ENCODE results near the gene CAPZA3. TPM values are rescaled to one million over a fixed set of nuclear protein-coding genes. Genes with fewer than 3 reads are reported as not detected.
"Not testable (repeated sequence)": the region's sequence is repeated elsewhere in the genome, so short reads cannot be mapped to it uniquely, and the experiment has no call there.

CAPZA3 gene
- total RNA-seq, 1 experiment from 2014 or later: not detected

- DNase-seq (ENCODE audit: low read depth in 1 of 2, low spot score in 2 of 2): no peak
- Histone ChIP-seq H3K4me1 (replicated peaks) (no peaks in the 10 kb centered on the region), H3K27me3 (replicated peaks) (no peaks in the 10 kb centered on the region), H3K36me3 (no peaks in the 10 kb centered on the region), H3K4me3 (no peak overlapping the region), H3K27ac (no peak overlapping the region), H3K9me3 (replicated peaks) (no peaks in the 10 kb centered on the region)
Observed at GRCh38 chr12:18723752-18724151, 14.2 kb upstream of the CAPZA3 start.

DNA sequence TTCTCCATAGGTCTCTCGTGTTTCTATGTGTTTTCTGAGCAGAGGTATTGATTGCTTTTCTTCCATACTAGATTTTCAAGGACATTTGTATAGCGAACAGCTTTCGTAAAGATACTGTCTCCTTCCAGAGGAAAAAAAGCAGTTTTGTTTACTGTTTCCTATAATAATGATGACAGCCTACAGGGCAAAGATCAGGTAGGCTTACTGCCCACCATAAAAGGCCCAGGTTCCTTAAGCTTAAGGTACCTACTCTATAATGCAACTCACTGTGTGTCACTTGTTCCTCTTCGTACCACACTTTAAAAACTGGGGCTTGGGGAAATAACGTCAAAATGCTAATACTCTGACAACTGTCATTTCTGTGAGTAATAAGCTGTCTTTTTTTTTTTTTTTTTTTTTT lies 6.8 kb upstream of the CAPZA3 start:
- no peaks in the 10 kb centered on the region for H3K4me1 ChIP-seq (replicated peaks)
- no peak overlapping the region for H3K27ac ChIP-seq
- no peaks in the 10 kb centered on the region; the same call in 1 of the 2 replicates for H3K9me3 ChIP-seq (replicated peaks)
- H3K27me3 ChIP-seq (replicated peaks): no peaks in the 10 kb centered on the region
- DNase-seq (ENCODE audit: low read depth in 1 of 2, low spot score in 2 of 2): no peak
- no peak overlapping the region for H3K4me3 ChIP-seq
- no peaks in the 10 kb centered on the region for H3K36me3 ChIP-seq

DNA sequence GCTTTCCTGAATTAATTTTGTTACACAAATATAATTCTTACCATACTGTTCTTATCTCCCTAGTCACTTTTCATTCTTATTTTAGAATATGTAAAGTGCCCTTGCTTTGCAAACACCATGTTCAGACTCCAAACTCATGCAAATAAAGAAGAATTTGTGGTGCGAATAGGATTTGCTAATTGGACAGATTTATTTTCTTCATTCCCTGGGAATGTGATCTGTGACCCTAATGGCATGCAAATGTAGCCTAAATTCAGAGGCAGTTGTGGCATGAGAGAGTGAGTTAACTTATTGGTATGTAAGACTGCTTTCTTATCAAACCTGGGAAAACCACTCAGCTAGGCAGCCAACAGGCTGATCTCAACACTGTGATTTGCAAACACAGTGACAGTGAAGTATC lies 10.0 kb downstream of the CAPZA3 start:
- peak overlapping the region; percentile 36 for H3K27ac ChIP-seq
- H3K9me3 ChIP-seq (replicated peaks): no peaks in the 10 kb centered on the region
- H3K36me3 ChIP-seq: no peaks in the 10 kb centered on the region
- no peak overlapping the region for H3K4me3 ChIP-seq
- peak in 1 of 2 experiments; percentile 47 for DNase-seq (ENCODE audit: low read depth in 1 of 2, low spot score in 2 of 2)
- H3K27me3 ChIP-seq (replicated peaks): no peaks in the 10 kb centered on the region
- peaks cover 36% of the 10 kb centered on the region for H3K4me1 ChIP-seq (replicated peaks)

DNA sequence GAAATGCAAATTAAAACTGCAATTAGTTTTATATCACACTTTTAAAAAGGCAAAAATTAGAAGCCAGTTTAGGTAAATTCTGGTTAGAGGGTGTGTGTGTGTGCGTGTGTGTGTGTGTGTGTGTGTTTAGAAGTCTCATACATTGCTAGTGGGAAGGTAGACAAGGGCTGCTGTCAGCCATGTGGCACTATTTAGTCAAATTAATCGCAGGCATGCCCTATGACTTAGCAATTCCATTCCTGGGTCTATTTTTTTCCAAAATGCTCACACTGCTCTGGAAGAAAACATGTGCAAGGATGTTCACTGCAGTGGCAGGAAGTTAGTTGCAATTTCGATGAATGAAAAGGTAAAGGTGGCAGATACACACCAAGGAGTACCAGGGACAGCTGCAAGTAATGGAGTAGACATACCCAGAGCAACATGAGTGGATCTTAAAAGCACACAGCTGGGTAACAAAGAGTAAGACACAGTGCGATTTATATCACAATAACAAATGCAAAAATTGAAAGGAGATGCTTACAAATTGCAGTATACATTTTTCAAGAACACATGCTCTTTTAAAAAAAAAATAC lies 11.6 kb downstream of the CAPZA3 start:
- DNase-seq (ENCODE audit: low read depth in 1 of 2, low spot score in 2 of 2): no peak
- Histone ChIP-seq H3K27me3 (replicated peaks) (no peaks in the 10 kb centered on the region), H3K9me3 (replicated peaks) (no peaks in the 10 kb centered on the region), H3K4me1 (replicated peaks) (peaks cover 43% of the 10 kb centered on the region), H3K4me3 (no peak overlapping the region), H3K36me3 (no peaks in the 10 kb centered on the region), H3K27ac (no peak overlapping the region)

DNA sequence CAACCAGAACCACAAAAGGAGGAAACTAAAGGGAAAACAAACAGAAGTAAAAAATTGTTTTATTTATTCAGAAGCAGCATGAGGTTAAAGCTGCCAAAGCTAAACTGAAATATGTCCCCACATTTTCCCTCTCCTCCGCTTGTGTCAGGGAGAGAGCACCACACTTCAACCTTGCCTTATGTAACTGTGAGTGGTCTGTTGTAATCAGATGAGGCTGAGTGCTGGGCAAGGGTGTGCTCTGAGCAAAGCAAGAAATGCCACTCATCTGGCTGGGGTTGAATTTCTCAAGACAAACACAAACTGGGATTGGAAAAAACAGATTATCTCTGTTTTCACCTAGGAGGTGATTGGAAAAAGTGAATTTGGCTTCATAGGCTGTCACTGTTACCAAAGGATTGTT lies 12.2 kb downstream of the CAPZA3 start:
- Histone ChIP-seq H3K4me1 (replicated peaks) (peaks cover 43% of the 10 kb centered on the region), H3K27ac (no peak overlapping the region), H3K9me3 (replicated peaks) (no peaks in the 10 kb centered on the region), H3K36me3 (no peaks in the 10 kb centered on the region), H3K27me3 (replicated peaks) (no peaks in the 10 kb centered on the region), H3K4me3 (no peak overlapping the region)
- no peak for DNase-seq (ENCODE audit: low read depth in 1 of 2, low spot score in 2 of 2)

GRCh38 chr12:18751866-18752265 lies 13.9 kb downstream of the CAPZA3 start:
- H3K36me3 ChIP-seq: no peaks in the 10 kb centered on the region
- H3K9me3 ChIP-seq (replicated peaks): no peaks in the 10 kb centered on the region
- no peak overlapping the region for H3K4me3 ChIP-seq
- H3K27me3 ChIP-seq (replicated peaks): peaks cover 4% of the 10 kb centered on the region; the same call in 1 of the 2 replicates
- H3K4me1 ChIP-seq (replicated peaks): peaks cover 43% of the 10 kb centered on the region
- H3K27ac ChIP-seq: no peak overlapping the region
- no peak for DNase-seq (ENCODE audit: low read depth in 1 of 2, low spot score in 2 of 2)

DNA sequence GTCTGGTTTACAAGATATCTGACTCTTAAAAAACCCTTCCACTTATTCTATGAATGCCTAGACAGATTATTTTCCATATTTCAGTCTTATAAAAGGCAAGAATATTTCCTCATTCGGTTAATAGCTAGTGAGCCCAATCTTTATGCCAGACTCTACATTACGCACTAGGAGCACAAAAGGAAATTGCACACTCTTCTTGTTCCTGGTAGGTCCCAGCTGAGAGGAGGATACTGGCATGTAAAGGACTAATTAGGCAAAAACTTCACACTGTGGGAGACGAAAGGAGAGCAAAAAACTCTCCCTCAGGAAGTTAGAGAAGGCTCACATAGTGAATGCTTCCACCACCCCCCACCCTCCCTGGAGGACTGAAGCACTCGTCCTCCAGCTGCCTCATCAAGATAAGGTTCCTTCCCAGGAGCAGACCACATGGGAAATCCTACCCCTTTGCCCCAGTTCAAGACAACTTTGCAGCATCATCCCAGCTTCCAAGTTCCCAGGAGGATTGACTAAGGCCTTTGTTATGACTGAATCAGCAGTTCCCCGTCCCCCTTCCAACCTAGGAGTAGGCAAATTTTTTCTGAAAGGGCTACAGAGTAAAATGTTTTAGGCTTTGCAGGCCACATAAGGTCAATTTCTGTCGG lies 14.5 kb downstream of the CAPZA3 start:
- Histone ChIP-seq H3K4me3 (no peak overlapping the region), H3K27ac (no peak overlapping the region), H3K36me3 (no peaks in the 10 kb centered on the region), H3K4me1 (replicated peaks) (peaks cover 40% of the 10 kb centered on the region), H3K27me3 (replicated peaks) (peaks cover 4% of the 10 kb centered on the region; the same call in 1 of the 2 replicates), H3K9me3 (replicated peaks) (no peaks in the 10 kb centered on the region)
- DNase-seq (ENCODE audit: low read depth in 1 of 2, low spot score in 2 of 2): peak; percentile 28 to 57

DNA sequence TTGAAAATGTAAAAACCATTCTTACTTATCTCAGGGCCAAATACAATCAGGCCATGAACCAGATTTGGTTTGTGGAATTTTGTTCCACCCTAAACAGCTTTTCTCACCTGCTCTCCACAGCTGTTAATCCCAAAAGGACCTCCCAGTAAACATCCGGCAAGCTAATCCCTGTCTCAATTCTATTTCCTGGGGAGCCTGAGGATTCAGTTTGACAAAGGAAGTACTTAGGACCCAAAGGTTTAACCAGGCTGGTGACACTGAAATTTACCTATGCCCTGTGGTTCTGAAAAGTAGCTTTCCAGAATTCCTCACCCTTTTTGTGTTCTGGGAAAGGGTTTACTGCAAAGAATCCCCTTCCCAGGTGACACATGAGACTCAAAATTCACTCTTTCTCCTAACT lies 15.0 kb downstream of the CAPZA3 start:
- no peak for DNase-seq (ENCODE audit: low read depth in 1 of 2, low spot score in 2 of 2)
- no peak overlapping the region for H3K4me3 ChIP-seq
- 0 out of 2 replicates have a peak overlapping the region, but pooled peaks have one; percentile 37 for H3K27ac ChIP-seq
- H3K27me3 ChIP-seq (replicated peaks): peaks cover 4% of the 10 kb centered on the region; the same call in 1 of the 2 replicates
- no peaks in the 10 kb centered on the region for H3K36me3 ChIP-seq
- no peaks in the 10 kb centered on the region for H3K9me3 ChIP-seq (replicated peaks)
- H3K4me1 ChIP-seq (replicated peaks): peaks cover 35% of the 10 kb centered on the region

DNA sequence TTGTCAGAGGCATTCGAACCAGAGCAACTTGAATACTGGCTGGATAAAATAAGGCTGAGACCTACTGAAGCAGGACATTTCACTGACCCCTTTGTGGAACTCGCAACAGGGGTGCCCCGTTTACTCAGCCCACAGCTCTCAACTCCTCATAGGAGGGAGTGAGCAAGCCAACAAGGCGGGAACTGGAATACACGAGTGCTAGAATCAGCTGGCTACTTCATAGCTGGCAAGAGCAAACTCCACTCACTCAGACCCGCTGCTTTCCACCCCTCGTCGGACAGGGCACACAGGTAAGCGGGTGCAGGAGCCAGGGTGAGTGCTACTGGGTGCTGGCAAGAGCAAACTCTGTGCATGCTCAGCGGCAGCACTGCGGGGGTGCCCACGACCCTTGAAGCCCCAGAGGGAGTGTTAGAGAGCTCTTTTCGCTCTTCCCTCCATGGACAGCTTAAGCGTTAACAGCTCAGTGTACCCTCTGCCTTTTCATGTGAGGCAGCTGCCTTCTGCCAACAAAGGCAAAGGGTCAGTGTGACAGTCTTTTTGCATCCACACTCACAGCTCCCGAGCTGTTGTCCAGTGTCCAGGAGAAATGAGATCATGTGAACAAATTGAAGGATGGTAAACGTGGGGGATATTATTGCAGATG lies 15.7 kb downstream of the CAPZA3 start:
- Histone ChIP-seq H3K4me3 (no peak overlapping the region), H3K4me1 (replicated peaks) (peaks cover 28% of the 10 kb centered on the region), H3K9me3 (replicated peaks) (no peaks in the 10 kb centered on the region), H3K27ac (no peak overlapping the region), H3K27me3 (replicated peaks) (peaks cover 4% of the 10 kb centered on the region; the same call in 1 of the 2 replicates), H3K36me3 (no peaks in the 10 kb centered on the region)
- DNase-seq (ENCODE audit: low read depth in 1 of 2, low spot score in 2 of 2): no peak

DNA sequence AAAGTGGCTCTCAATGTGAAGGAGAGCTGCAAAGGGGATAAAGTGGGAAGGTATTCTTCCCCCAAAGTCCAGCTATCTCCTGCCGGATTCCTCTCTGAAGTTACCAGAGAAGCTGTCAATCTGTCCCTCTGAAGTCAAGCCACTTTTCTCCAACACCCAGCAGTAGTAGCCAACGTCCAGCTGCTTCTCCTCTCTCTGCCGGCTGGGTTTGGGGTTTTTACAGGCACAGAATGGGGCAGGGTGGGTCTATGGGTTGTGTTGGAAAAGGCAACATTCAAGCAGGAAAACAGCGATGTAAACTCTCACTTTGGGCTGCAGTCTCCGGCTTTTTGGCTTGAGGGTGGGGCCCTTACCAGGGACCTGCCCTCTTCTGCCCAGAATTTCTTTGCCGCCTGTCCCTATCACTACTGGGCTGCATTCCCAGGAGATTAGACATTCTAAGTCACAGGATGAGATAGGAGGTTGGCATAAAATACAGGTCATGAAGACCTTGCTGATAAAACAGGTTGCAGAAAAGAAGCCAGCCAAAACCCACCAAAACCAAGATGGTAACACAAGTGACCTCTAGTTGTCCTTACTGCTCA lies 16.3 kb downstream of the CAPZA3 start:
- Histone ChIP-seq H3K9me3 (replicated peaks) (no peaks in the 10 kb centered on the region), H3K36me3 (no peaks in the 10 kb centered on the region), H3K27ac (no peak overlapping the region), H3K4me3 (no peak overlapping the region), H3K27me3 (replicated peaks) (peaks cover 4% of the 10 kb centered on the region; the same call in 1 of the 2 replicates), H3K4me1 (replicated peaks) (peaks cover 24% of the 10 kb centered on the region)
- no peak for DNase-seq (ENCODE audit: low read depth in 1 of 2, low spot score in 2 of 2)

DNA sequence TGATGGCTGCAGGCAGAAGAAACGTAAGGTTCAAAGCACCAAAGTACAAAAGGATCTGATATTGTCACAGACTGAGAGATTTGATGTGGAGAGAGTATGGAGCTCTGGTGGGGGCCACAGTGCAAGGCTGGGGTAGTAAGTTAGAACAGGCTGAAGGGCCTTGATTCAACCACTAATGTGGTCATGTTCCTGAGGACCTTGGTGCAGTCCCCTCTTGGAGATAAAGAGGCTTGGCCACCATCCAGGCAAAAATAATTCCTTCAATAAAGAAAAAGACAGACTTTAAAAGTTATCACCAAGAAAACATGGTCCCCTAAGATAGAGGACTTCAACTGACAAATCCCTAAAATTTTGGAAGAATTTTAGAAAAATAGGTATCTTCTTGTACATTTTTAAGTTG lies 17.4 kb downstream of the CAPZA3 start:
- DNase-seq (ENCODE audit: low read depth in 1 of 2, low spot score in 2 of 2): no peak
- Histone ChIP-seq H3K4me1 (replicated peaks) (peaks cover 16% of the 10 kb centered on the region), H3K9me3 (replicated peaks) (no peaks in the 10 kb centered on the region), H3K36me3 (no peaks in the 10 kb centered on the region), H3K27ac (no peak overlapping the region), H3K27me3 (replicated peaks) (peaks cover 4% of the 10 kb centered on the region; the same call in 1 of the 2 replicates), H3K4me3 (no peak overlapping the region)

- not testable (repeated sequence) for DNase-seq (ENCODE audit: low read depth in 1 of 2, low spot score in 2 of 2); H3K4me3 ChIP-seq
Observed at GRCh38 chr12:18766479-18766878, 28.6 kb downstream of the CAPZA3 start.

GRCh38 chr12:18782827-18783226 lies 44.9 kb downstream of the CAPZA3 start:
- Histone ChIP-seq H3K36me3 (no peaks in the 10 kb centered on the region), H3K4me3 (no peak overlapping the region), H3K27me3 (replicated peaks) (no peaks in the 10 kb centered on the region), H3K4me1 (replicated peaks) (no peaks in the 10 kb centered on the region), H3K9me3 (replicated peaks) (no peaks in the 10 kb centered on the region), H3K27ac (no peak overlapping the region)
- DNase-seq (ENCODE audit: low read depth in 1 of 2, low spot score in 2 of 2): no peak

More at GRCh38 chr12:18766479-18766878, 28.6 kb downstream of the CAPZA3 start:
- not testable (repeated sequence) for H3K27ac ChIP-seq; H3K4me1 ChIP-seq (replicated peaks); H3K36me3 ChIP-seq; H3K27me3 ChIP-seq (replicated peaks); H3K9me3 ChIP-seq (replicated peaks)

DNA sequence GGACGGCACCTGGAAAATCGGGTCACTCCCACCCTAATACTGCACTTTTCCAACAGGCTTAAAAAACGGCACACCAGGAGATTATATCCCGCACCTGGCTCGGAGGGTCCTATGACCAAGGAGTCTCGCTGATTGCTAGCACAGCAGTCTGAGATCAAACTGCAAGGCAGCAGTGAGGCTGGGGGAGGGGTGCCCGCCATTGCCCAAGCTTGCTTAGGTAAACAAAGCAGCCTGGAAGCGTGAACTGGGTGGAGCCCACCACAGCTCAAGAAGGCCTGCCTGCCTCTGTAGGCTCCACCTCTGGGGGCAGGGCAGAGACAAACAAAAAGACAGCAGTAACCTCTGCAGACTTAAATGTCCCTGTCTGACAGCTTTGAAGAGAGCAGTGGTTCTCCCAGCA lies 47.5 kb downstream of the CAPZA3 start:
- H3K4me3 ChIP-seq; H3K27ac ChIP-seq; H3K36me3 ChIP-seq; H3K4me1 ChIP-seq (replicated peaks); DNase-seq (ENCODE audit: low read depth in 1 of 2, low spot score in 2 of 2); H3K27me3 ChIP-seq (replicated peaks); H3K9me3 ChIP-seq (replicated peaks): not testable (repeated sequence)
